Measurements from ENCODE around the gene THRB.

Gene THRB

DNA sequence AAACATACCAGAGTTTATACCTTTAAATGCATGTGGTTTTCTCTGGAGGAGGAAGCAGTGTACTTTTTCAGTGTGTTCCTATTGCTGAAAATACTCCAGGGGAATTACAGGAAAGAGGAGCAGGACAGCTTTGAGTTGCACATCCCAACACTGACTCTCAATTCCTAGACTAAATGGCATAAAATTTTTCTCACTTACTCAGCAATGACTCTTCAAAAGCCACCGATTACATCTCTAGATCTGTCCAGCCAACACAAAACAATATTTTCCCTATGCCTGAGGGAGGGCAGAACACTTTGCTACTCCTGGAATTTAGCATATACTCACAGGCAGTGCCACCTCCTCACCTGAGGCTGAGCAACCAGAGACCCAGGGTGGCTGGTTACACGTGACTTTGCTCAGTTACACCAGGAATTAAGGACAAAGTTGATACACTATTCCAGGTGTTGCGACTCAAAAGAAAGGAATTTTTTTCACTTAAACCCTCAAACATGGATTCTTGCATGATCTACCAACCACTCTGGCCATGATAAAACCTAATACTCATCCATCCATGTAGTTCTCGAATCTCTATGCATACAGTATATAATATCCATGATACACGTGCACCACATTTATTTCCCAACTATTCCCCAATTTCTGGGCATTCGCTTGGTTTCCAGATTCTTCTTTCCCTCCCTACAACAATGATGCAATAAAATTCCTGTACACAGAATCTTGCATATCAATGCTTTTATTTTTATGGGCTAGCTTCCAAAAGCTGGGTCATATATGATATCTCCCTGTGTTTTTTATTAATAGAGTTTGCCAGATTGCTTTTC, 194.6 kb downstream of the THRB start:
- DNase-seq = peak; percentile 35

DNA sequence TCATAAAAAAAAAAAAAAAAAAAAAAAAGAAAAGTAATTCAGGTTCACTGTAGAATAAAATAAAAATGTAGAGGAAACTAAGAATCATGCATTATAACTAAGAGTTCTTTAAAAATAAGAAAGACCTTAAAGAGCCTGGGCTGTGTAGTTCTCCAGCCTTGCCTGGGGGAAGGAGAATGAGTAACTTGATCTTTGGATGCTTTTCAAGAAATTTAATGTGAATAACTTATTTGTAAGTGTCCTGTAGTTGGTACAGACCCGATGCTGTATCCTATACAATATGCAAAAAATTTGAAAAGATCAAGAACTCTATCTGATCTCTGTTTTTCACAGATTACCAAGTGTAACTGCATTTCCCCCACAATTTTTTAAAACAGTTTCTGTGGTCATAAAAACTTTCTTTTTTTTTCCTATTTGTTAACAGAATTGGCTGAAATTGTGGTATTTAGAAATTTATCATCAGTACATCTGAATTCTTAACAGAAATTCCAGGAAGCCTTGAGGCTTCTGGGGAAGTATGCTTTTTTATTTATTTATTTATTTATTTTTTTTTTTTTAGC, 195.3 kb downstream of the THRB start:
- peak; percentile 92 for DNase-seq

DNA sequence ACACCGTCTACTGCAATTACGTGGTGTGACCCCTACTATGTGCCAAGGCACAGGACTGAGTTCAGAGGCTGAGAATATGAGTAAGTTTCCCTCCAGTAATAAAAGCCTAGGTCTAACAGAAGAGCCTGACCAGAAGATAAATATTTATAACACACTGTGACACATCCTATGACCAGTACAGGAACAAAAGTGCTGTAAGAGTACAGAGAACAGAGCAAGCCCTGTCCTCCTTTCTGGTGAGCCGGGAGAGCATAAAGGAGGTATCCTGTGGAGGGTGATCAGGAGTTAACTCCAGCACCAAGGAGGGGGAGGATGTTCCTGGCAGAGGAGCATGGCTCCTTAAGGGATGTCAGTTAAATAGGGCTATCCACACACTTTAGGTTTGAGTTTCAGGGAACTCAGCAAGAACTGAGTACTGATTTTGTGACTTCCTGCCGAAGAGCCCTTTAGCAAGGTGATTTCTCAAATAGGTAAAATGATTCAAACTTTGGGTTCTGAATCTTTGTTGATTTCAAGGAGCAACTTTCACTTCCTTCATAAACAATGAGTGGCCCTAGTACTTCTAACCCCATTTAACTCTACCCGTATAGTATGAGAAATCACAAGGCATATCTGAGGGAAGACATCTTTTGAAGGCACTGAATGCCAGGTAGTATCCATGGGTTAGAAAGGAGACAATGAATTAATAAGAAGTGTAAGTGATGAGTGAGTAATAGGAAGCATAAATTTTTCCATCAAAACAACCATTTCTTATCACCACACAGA, 198.0 kb downstream of the THRB start:
- no peak for DNase-seq

DNA sequence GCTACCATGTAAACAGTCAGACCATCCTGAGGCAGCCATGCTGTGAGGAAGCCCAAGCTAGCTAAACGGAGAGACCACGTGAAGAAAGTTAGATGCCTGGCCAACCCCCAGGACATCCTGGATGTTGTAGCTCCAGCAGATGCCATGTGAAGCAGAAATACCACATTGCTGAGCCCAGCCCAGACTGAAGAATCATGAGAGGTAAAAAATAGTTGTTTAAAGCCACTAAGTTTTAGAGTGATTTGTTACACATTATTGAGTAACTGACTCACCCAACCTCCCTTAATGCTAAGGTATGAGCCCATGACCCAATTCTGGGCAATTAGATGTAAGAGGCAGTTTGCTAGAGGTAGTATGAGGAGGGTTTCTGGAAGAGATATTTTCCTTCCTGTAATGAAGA, 200.5 kb downstream of the THRB start:
- no peak for DNase-seq

DNA sequence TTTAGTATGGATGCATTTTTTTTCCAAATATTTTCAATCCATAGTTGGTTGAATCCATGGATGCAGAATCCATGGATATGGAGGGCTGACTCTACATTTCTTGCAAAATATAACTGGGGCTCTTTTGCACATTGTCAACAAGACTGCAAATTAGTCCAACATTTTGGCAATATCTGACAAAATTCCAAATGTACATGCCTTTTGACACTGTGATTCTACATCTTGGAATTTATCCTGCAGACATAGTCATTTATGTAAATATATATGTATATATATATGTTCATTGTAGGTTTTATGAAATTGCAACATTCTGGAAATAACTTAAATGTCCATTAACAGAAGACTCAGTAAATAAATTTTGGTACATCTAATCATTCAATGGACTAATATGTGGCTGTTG, 203.0 kb downstream of the THRB start:
- DNase-seq = no peak

DNA sequence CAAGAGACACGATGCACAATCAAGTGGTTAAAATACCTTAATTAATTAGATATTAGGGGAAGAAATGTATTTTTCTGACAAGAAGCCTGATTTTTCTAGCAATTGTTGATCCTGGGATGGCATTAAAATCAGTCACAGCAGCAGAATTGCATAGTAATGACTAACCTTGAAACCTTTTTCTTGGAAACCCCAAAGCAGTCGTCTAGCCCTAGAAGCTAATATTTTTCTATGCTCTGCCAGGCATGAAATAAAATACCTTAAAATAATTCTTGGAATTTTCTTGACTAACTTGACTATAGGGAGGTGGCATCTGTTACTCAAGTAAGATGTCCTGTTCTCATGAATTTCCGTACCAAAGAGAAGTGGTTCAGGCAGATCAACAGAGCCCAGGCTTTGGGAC, 204.1 kb downstream of the THRB start:
- no peak for DNase-seq

DNA sequence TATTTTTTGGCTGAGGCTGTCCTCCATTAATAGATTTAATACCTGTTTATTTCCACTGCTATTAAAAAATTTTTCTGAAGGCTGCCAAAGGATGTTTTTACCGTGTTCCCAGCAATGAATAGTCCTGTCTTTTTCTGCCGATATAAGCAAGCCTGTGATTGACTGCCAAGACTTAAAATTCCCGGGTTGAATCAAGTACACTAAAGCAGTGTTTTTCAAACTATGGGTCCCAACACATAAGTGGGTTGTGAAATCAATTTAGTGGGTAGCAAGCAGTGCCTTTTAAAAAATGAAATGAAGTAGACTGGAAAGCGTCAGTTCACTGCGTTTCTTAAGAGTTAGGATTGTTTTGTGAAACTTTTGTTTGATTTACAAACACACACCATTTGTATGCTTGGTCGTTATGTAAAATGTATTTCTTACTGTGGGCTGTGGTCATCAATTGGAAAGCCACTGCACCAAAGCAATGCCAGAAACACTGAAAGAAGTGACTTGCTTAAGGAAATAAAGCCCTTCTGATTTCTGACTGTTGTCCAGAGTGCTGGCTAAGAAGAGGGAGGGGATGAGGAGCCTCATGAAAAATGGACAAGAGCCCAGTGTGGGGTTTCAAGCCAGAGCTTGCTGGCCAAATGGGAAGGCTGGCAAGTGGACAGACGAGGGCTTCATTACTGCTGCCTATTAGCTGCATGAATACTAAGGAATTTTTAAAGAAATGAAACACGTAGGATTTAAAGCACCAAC, 206.0 kb downstream of the THRB start:
- no peak for DNase-seq

DNA sequence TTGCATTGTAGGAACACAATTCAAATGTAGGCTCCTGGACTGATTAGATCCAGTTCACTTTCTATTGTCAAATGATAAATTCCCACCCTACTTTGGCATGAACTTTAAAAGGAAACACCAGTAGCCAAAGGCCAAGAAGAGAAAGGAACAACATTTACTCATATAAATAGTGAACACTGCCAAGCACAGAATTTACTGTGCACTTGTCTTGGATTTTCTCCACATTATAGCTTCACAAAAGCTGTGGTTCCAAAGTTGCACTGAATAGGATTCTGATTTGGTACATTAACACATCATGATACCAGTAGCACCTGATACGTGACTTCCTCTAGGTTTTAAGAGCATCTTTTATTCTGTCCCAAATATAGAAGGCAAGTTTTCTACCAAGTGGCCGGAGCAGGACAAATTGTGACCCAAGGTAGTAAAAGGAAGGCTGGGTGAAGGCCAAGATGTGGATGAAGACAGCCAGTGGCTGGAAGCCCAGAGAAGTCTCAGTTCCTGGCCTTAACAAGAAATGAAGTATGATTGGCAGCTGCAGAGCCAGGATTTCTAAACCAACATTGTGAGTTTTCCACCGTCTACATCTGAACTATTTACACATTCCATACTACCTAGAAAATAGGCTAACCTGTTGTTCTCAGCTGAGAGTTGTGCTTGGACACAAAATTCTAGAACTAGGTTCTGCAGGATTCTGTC, 206.7 kb downstream of the THRB start:
- no peak for DNase-seq

DNA sequence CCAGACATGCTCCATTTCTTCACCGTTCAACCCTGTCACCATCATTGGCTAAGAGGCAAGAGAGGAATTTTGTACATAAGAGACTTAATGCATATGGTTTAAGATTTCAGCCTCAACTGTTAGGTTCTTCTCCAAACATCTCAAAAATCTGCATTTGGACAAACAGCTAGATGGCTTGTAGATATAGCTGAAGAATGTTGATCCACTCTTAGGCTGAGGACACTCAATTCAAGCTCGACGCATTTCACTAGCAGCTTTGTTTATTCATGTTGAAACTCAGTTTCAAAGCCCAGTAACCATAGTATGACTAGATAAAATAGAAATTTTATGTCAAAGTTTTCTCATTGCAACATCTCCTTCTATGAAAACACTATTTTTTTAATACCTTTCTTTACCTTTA, 208.2 kb downstream of the THRB start:
- DNase-seq = no peak

DNA sequence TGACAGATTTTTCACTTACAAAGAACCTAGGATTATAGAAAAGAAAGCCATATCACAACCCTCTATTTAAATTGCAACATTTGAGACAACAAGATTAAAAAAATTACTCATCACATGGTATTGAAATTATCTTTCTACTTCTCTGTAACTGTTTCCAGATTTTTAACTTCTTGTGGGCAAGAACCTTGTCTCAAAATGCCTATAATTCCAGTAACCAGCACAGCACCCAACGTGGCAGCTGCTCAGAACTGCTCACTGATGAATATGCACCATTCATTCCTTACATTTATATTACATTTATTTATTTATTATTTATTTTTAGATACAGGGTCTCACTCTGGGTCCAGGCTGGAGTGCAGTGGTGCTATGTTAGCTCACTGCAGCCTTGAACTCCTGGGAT, 216.1 kb downstream of the THRB start:
- no peak for DNase-seq

DNA sequence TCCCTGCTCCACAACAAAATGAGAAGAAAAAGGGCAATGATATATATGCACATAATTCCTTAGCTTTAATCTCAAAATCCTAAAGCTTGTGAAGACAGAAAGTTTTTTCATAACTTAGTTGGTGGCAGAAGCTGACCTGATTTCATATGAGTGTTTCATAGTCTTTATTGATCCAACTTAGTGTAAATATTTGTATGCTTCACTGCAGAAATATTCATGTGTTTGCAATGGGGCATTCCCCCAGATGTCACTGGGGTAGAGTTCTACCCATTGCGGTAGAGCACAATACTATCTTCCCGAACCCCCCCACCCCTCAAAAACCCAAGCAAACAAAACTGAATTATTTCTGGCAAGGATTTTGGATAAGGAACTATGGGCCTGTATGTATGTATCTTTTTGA, 221.2 kb downstream of the THRB start:
- DNase-seq = no peak

DNA sequence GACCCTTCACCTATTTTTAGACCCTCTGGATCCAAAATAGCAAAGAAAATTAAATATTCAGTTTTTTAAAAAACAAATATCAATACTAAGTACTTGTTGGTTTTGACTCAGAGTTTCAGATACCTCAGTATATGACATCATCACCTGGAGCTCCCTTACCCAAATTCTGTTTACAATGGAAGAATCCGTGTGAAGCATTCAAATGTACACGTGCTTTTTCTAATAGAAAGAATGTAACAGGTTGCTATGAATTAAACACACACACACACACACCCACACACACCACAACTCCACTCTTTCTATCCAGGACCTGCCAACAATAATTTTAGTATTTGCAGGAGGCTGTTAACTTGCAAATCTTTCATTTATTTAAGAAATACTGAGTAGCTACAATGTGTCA, 221.8 kb downstream of the THRB start:
- DNase-seq = no peak

DNA sequence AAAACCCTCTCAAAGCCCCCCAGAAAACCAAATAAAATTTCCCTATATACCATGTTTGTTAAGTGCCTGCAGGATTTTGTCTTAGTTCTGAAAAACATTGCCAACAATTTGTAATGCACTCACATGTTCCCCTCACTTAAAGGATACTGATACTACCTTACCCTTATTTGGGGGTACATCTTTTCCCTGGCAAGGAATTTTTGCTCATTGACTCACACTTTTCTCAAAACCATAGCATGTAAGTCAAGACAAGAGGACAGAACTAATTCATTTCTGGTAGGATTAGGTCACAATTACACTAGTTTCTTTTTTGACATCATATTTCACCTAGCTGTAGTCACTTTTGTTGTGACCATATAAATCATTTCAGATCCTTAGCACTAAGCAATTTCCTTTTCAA, 222.2 kb downstream of the THRB start:
- no peak for DNase-seq

DNA sequence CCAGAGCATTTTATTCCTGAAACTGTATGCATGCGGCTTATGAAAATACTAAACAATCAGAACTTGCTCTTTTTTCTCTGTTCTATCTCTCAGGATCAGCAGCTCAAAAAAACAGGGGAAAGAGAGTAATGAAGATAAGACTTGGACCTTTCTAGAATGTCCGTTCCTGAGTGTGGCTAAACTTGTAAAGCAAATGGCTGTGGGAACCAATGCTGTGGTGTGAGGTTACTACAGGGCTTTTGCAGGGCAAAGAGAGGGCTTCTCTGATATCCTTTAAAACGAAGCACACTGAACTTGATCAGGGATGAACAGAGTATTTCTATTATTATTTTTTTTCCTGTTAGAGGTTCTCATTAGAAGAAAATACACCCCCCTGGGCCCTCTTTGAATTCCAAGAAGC, 223.4 kb downstream of the THRB start:
- no peak for DNase-seq

DNA sequence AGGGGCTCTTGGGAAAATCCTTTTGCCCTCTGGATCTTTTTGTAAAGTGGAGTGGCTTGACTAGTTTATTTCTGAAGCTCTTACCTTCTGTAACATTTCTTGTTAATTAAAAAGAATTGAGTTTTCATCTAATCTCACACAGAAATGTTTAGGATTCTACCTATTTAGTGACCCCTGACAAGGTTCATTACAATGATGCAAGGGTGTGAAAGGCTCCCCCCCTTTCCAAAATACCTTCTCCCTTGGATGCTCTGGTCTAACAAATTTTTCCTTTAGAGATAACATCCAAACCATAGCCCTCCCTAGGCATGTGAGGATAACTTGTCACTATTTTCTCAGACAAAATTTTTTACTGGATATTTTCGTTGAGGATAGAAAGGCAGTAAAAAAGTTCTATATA, 223.9 kb downstream of the THRB start:
- no peak for DNase-seq

DNA sequence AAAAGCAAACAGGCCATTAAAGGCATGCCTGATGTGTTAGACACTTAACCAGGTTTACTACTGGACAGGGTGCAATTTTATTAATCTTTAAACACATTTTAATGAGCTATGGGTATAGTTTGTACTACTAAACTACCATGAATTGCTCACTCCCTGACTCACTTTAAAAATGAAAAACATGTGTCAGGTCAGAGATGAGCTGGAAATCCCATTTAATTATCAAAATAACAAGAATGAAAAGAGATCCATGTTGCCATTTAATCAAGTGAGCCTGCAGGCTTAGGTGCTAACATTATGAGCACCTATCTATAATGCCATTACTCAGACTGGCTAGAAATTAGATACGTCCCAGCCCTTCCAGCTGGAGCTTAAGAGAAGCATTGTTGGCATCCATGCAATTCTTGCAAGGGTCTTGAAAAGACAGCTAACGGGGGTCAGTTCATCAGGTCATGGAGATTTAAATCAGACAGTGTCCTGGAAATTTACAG, 224.4 kb downstream of the THRB start:
- no peak for DNase-seq

DNA sequence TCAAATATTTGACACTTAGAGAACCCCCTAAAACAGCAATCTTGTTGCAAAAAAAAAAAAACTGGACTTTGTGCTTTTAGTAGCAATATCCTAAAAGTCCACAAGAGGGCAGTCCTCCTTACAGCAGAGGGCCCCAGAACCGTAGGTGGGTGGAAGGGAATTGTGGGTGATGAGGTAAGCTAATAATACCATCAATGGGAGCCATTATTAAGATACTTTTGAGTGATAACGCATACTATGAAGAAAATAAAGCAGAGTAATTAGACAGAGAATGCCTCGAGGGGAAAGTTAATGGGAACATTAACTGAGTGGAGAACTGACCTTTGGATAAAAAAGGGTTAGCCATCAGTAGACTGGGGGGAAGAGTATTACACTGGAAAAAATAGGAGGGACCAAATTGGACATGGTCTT, 229.9 kb downstream of the THRB start:
- DNase-seq = peak; percentile 88

DNA sequence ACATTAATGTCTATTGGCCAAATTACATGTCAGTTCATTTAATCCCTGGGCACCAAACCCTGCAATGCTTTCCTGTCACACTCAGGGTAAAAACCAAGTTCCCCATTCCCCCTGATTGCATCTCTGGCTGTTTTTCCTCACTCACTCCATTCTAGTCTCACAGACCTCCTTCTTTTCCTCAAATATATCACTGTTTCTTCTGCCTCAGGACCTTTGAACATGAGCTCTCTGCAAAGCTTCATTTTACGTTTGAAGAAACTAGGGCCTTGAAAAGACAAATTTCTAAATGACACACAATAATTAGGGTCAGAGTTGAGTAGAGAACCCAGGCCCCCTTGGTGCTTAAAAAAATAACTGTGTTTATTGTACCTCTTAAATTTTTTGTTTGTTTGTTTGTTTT, 230.6 kb downstream of the THRB start:
- DNase-seq = no peak

DNA sequence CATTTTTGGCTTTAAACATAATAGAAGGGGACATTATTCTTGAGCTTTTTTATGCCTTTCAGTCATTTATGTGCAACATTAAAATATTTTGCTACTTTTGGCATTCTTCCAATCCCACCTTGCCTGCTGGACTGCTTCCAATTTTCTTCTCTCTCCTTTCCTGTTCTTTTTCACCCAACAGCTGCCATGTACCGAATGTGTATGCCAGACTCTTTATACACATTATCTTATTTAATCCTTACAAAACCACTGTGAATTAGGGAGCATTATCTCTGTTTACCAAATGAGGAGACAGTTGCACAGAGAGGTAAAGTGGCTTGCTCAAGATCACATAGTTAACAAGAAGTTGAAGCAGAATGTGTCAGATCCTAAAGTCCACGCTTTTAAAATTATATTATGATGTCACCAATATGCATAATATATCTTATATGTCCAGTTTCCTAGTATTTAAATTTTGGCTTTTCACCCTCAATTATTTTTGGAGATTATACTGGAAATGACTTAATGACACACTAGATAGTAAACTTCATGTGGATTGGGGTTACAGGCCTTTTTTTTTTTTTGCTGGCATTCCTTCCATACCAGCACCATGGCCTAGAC, 231.5 kb downstream of the THRB start:
- peak; percentile 95 for DNase-seq

DNA sequence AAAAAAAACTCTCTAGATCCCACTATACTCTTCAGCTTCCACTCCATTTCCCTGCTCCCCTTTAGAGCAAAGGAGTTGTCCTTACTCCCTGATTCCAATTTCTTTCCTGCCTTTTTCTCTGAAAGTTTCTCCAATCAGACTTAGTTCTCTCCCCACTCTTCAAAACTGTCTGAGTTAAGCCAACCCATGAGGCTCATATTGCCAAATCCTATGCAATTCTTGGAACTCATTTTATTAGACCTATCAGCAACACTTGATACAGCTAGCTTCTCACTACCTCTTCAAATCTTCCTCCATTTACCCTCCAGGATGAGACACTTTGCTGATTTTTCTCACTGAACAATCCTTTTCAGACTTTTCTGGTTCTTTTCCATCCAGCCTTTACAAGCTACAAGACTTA, 233.1 kb downstream of the THRB start:
- peak; percentile 68 for DNase-seq

DNA sequence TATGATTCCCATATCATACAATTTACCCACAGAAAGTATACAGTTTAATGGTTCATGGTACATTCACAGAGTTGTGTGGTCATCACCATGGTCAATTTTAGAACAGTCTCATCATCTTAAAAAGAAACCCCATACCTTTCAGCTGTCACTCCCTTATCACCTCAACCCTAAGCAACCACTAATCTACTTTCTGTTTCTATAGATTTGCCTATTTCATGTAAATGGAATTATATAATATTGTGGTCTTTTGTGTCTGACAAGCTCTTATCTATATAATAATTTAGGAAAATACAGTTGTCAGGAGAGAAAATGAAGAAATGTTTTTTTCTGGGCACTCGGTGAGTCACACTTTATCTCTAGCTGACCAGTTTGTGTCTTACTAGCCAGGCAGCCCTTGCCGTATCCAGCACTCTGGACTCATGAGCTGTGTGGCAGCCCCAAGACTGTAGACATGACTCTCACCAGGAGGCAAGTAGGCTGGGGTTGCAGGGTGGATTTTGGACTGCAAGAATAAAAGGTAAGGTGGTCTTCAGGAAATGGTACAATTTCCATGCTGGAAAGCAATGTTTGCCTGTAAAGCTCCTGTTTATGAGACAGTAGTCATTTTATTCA, 234.6 kb downstream of the THRB start:
- DNase-seq = peak; percentile 95

Measured in hematopoietic multipotent progenitor cell treated with erythropoietin and hydrocortisone succinate and interleukin-3 and kit ligand, for 8 days (in vitro differentiated cells).